Fibroblast of lung (primary cell): ENCODE data around the gene GRIN2A. TPM values are rescaled to one million over a fixed set of nuclear protein-coding genes. Genes with fewer than 3 reads are reported as not detected.

Experiments used
- DNase-seq, 2 donors: peaks; one replicate each; pipeline versions ENCODE4 v3.0.0 to v3.0.0-alpha.2; 2010; ENCODE audit warnings: low read depth in 2 of 2
- H2AFZ ChIP-seq: 2 replicates; pipeline ENCODE4 v1.5.1; 2012; ENCODE audit warnings: low read length, control low read depth, inconsistent platforms
- H3K27ac ChIP-seq: 2 replicates; pipeline ENCODE4 v1.5.1; 2011; ENCODE audit warnings: low read length, control low read depth; ENCODE audit not compliant: insufficient read depth
- H3K27me3 ChIP-seq: 2 replicates; pipeline ENCODE4 v1.5.1; 2011; ENCODE audit warnings: mild to moderate bottlenecking, low read length; ENCODE audit not compliant: control insufficient read depth, insufficient read depth
- H3K36me3 ChIP-seq: 2 replicates; pipeline ENCODE4 v1.5.1; 2011; ENCODE audit warnings: low read length; ENCODE audit not compliant: control insufficient read depth, insufficient read depth
- H3K4me1 ChIP-seq: 2 replicates; pipeline ENCODE4 v1.5.1; 2011; ENCODE audit warnings: low read length; ENCODE audit not compliant: control insufficient read depth, insufficient read depth; ENCODE audit errors: extremely low read depth
- H3K4me2 ChIP-seq: 2 replicates; pipeline ENCODE4 v1.5.1; 2011; ENCODE audit warnings: low read length, control low read depth; ENCODE audit not compliant: insufficient read depth; ENCODE audit errors: extremely low read depth
- H3K4me3 ChIP-seq, 4 experiments: fragments of 200-600 bp in 1 of 4; sonication (generic) in 1 of 4; replicated peaks in 1 of 4; 2 replicates each; pipeline ENCODE4 v1.5.1; 2011 to 2016; ENCODE audit warnings: low read length in 4 of 4, low read depth in 3 of 4, mild to moderate bottlenecking in 3 of 4, control low read depth in 2 of 4, inconsistent platforms in 1 of 4, mixed read lengths in 1 of 4; ENCODE audit not compliant: insufficient read depth in 1 of 4; ENCODE audit errors: control extremely low read depth in 1 of 4
- H3K79me2 ChIP-seq: 2 replicates; pipeline ENCODE4 v1.5.1; 2012; ENCODE audit warnings: mild to moderate bottlenecking, low read length, inconsistent platforms; ENCODE audit not compliant: control insufficient read depth, insufficient read depth
- H3K9ac ChIP-seq: 2 replicates; pipeline ENCODE4 v1.5.1; 2011; ENCODE audit warnings: mild to moderate bottlenecking, low read length, control low read depth; ENCODE audit not compliant: insufficient read depth
- H3K9me3 ChIP-seq: 2 replicates; pipeline ENCODE4 v1.5.1; 2012; ENCODE audit warnings: low read depth, low read length; ENCODE audit not compliant: control insufficient read depth, insufficient read depth
- H4K20me1 ChIP-seq: 2 replicates; pipeline ENCODE4 v1.5.1; 2011; ENCODE audit warnings: low read length; ENCODE audit not compliant: control insufficient read depth, insufficient read depth; ENCODE audit errors: extremely low read depth
- CTCF ChIP-seq, 2 donors: IDR thresholded peaks in 1 of 2; conservative IDR thresholded peaks in 1 of 2; 1 replicate in 1 of 2; 2 replicates in 1 of 2; pipeline ENCODE4 v1.5.1; 2011 to 2012; ENCODE audit warnings: low read length in 2 of 2, control low read depth in 1 of 2, inconsistent platforms in 1 of 2, low read depth in 1 of 2, mild to moderate bottlenecking in 1 of 2
- EZH2 ChIP-seq: IDR thresholded peaks from 2 replicates; pipeline ENCODE4 v1.5.1; 2012; ENCODE audit warnings: low read length, control low read depth, mild to moderate bottlenecking; ENCODE audit errors: missing control alignments
- polyA plus RNA-seq, 2 donors: library from polyadenylated mRNA; depleted of rRNA in 1 of 2; stranded (reverse) in 1 of 2; unstranded in 1 of 2; fragments of >200 nt; gene quantifications; 2 replicates each; pipeline ENCODE4 v1.2.1, GENCODE V29; 2011 to 2012; ENCODE audit warnings: missing spikeins in 1 of 2
- total RNA-seq: library from RNA; depleted of rRNA; stranded (reverse); fragments of >200 nt; gene quantifications from 2 replicates; pipeline ENCODE4 v1.2.1, GENCODE V29; 2014

Gene GRIN2A
- total and polyA plus RNA-seq, 2 donors (not counting 1 experiment from before 2014, with no cell fraction given), result 0.15 to 0.33 TPM

DNA sequence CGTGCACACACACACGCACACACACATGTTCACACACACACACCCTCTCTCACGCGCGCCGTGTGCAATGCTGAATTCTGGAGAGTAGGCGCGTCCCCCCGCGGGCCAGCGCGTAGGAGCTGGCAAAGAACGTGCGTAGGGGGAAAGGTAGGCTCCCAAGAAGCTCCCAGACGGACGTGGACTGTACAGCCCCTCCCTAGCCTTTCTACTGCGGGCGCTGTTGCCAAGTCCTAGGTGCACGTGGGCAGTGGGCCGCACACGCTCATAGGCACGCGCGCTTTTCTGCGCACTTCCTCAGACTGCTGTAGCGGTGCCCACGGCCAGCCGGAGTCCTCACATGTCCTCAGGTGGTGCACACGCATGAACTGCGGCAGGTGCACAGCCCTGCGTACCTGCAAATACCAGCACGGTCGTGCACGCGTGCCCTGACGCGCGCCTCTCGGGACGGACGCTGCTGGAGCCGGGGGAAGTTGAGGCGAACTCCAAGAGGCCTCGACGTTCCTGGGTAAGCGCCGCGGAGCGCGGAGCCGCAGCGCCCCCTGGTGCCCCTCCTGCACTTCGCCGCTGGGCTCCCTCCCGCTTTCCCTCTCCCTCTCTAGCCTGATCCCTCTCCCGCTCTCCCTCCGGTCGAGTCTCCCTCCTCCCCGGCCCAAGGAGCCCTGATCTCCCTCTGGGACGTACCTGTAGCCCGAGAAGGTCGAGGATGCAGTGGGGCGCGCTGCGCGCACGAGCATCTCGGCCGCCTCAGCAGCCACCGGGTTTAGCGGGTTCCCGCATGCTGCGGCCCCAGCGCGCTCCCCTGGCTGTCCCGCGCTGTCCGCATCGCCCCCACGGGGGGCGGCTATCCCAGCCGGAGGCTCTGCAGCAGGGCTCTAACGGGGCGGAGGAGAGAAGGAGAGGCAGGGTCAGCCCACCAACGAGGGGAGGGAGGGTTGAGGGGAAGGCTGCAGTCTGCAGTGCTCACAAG lies 749 bp downstream of the GRIN2A start:
- Histone ChIP-seq H3K4me2 (peak overlapping the region; percentile 51), H3K36me3 (no peaks in the 10 kb centered on the region), H3K27ac (no peak overlapping the region), H3K27me3 (peaks cover 3% of the 10 kb centered on the region), H3K9me3 (no peaks in the 10 kb centered on the region), H4K20me1 (no peaks in the 10 kb centered on the region), H3K4me3 (peak overlapping the region in 1 of 4 experiments; percentile 42), H3K9ac (no peak overlapping the region), H3K79me2 (no peaks in the 10 kb centered on the region), H2AFZ (peak overlapping the region; percentile 55), H3K4me1 (peaks cover 5% of the 10 kb centered on the region)
- TF ChIP-seq CTCF (conservative IDR thresholded peaks at IDR 0.05 in 1 of 2, IDR thresholded peaks at IDR 0.05 in 1 of 2; ENCODE audit: low read depth in 1 of 2, low read length in 2 of 2) (peak; percentile 53 to 82), EZH2 (peak; percentile 46)
- peak; percentile 18 to 71 for DNase-seq

DNA sequence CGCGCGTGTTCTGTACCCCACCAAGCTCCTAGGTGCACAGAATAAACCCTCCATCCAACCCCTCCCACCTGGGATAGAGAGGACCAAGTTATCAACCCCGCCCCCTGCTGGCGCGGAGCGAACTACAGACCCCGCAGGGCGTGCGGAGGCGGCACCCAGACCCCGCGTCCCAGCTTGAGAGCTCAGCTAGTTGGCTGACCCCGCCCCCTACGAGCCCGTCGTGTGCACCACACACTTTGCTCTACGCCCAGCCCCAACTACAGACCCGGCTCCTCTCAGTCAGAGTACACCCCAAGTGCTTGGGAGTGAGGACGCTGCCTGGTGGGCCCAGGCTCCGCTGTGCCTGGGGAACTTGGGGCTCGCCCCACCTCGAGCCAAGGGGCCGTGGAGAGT lies 1.5 kb downstream of the GRIN2A start:
- no peak overlapping the region for H3K4me3 ChIP-seq
- no peaks in the 10 kb centered on the region for H4K20me1 ChIP-seq
- H3K27me3 ChIP-seq, result peaks cover 3% of the 10 kb centered on the region
- H3K4me1 ChIP-seq, result peaks cover 5% of the 10 kb centered on the region
- no peak overlapping the region for H3K27ac ChIP-seq
- no peaks in the 10 kb centered on the region for H3K79me2 ChIP-seq
- no peaks in the 10 kb centered on the region for H3K9me3 ChIP-seq
- DNase-seq, result peak in 1 of 2 donors; percentile 20
- H3K36me3 ChIP-seq, result no peaks in the 10 kb centered on the region
- H2AFZ ChIP-seq, result no peak overlapping the region
- H3K4me2 ChIP-seq, result no peak overlapping the region
- no peak for TF ChIP-seq EZH2
- TF ChIP-seq CTCF (conservative IDR thresholded peaks at IDR 0.05 in 1 of 2, IDR thresholded peaks at IDR 0.05 in 1 of 2; ENCODE audit: low read depth in 1 of 2, low read length in 2 of 2), result peak; percentile 16 to 18
- H3K9ac ChIP-seq, result no peak overlapping the region

GRCh38 chr16:10180042-10180770 lies 2.0 kb downstream of the GRIN2A start:
- Histone ChIP-seq H3K36me3 (no peaks in the 10 kb centered on the region), H3K4me1 (peaks cover 5% of the 10 kb centered on the region), H3K9me3 (no peaks in the 10 kb centered on the region), H3K79me2 (no peaks in the 10 kb centered on the region), H2AFZ (no peak overlapping the region), H4K20me1 (no peaks in the 10 kb centered on the region), H3K4me3 (no peak overlapping the region), H3K27me3 (peaks cover 3% of the 10 kb centered on the region), H3K27ac (no peak overlapping the region), H3K9ac (no peak overlapping the region), H3K4me2 (no peak overlapping the region)
- TF ChIP-seq EZH2, result no peak
- no peak for TF ChIP-seq CTCF (conservative IDR thresholded peaks at IDR 0.05 in 1 of 2, IDR thresholded peaks at IDR 0.05 in 1 of 2; ENCODE audit: low read depth in 1 of 2, low read length in 2 of 2)
- DNase-seq, result no peak
